HG03095 (cell line): ENCODE measurements around the gene MTARC1.

ENCODE experiments used
- ATAC-seq: cut with Tn5 transposase; IDR thresholded peaks from one replicate; pipeline ENCODE4 v1.9.1; 2021; ENCODE audit warnings: moderate library complexity; ENCODE audit not compliant: unreplicated experiment

Gene MTARC1

GRCh38 chr1:220769205-220769604 is 17.5 kb upstream of the MTARC1 start:
- ATAC-seq, result no peak

GRCh38 chr1:220770245-220770913 is 16.3 kb upstream of the MTARC1 start:
- peak; percentile 53 for ATAC-seq

- ATAC-seq, result no peak
These were observed 13.9 kb upstream of the MTARC1 start for GRCh38 chr1:220772846-220773245.

- no peak for ATAC-seq
These were observed 11.4 kb upstream of the MTARC1 start for GRCh38 chr1:220775240-220775853.

- no peak for ATAC-seq
These were observed 10.5 kb upstream of the MTARC1 start for GRCh38 chr1:220776254-220776653.

GRCh38 chr1:220776720-220777326 is 9.9 kb upstream of the MTARC1 start:
- ATAC-seq, result peak; percentile 82

GRCh38 chr1:220783453-220783852 is 3.3 kb upstream of the MTARC1 start:
- ATAC-seq, result no peak

GRCh38 chr1:220784751-220785150 is 2.0 kb upstream of the MTARC1 start:
- ATAC-seq, result no peak

- ATAC-seq, result no peak
These were observed 1.3 kb upstream of the MTARC1 start for GRCh38 chr1:220785166-220786056.

GRCh38 chr1:220786057-220786336 is 716 bp upstream of the MTARC1 start:
- ATAC-seq, result peak; percentile 23

- peak; percentile 33 for ATAC-seq
These were observed 431 bp downstream of the MTARC1 start for GRCh38 chr1:220787069-220787619.

GRCh38 chr1:220788900-220789299 is 2.2 kb downstream of the MTARC1 start:
- no peak for ATAC-seq

GRCh38 chr1:220789532-220790147 is 2.9 kb downstream of the MTARC1 start:
- no peak for ATAC-seq

GRCh38 chr1:220791285-220791684 is 4.6 kb downstream of the MTARC1 start:
- ATAC-seq, result no peak

- no peak for ATAC-seq
These were observed 5.2 kb downstream of the MTARC1 start for GRCh38 chr1:220791956-220792355.

GRCh38 chr1:220796530-220796929 is 9.8 kb downstream of the MTARC1 start:
- ATAC-seq, result no peak

GRCh38 chr1:220797044-220797443 is 10.3 kb downstream of the MTARC1 start:
- no peak for ATAC-seq

- no peak for ATAC-seq
These were observed 10.8 kb downstream of the MTARC1 start for GRCh38 chr1:220797553-220797952.

GRCh38 chr1:220798338-220798737 is 11.6 kb downstream of the MTARC1 start:
- no peak for ATAC-seq

GRCh38 chr1:220800262-220800661 is 13.5 kb downstream of the MTARC1 start:
- no peak for ATAC-seq
